Natural killer cell (primary cell): Measurements from ENCODE around the gene BRSK1. TPM values are rescaled to one million over a fixed set of nuclear protein-coding genes. Genes with fewer than 3 reads are reported as not detected.
A peak's percentile ranks its signal among the peaks of the same experiment; 100 is the strongest.

Source experiments
- ATAC-seq, 3 donors: fragments of 150-1000 bp in 2 of 3; fragments of 200-7000 bp in 1 of 3; cut with Tn5 transposase; 1 replicate in 1 of 3; 2 replicates in 2 of 3; pipeline ENCODE4 v1.10.0; 2021; ENCODE audit warnings: mild to moderate bottlenecking in 2 of 3, moderate library complexity in 2 of 3
- DNase-seq, 2 donors: peaks; one replicate each; pipeline versions ENCODE4 v3.0.0 to v3.0.0-alpha.2; 2013 to 2021; ENCODE audit warnings: mixed read lengths in 1 of 2
- H3K27ac ChIP-seq: one replicate; pipeline ENCODE4 v1.5.1; 2013; ENCODE audit warnings: mild to moderate bottlenecking, low read length
- H3K27me3 ChIP-seq: one replicate; pipeline ENCODE4 v1.6.1; 2013; ENCODE audit warnings: low read length; ENCODE audit not compliant: control insufficient read depth, insufficient read depth
- H3K36me3 ChIP-seq: one replicate; pipeline ENCODE4 v1.6.1; 2013; ENCODE audit warnings: low read length; ENCODE audit not compliant: control insufficient read depth, insufficient read depth
- H3K4me1 ChIP-seq: one replicate; pipeline ENCODE4 v1.6.1; 2013; ENCODE audit warnings: low read length; ENCODE audit not compliant: control insufficient read depth, insufficient read depth
- H3K4me3 ChIP-seq: one replicate; pipeline ENCODE4 v1.5.1; 2013; ENCODE audit warnings: low read length
- H3K9me3 ChIP-seq: one replicate; pipeline ENCODE4 v1.6.1; 2013; ENCODE audit warnings: low read length; ENCODE audit not compliant: control insufficient read depth, insufficient read depth
- H3K27ac Mint-ChIP-seq, 2 donors: one replicate each; pipeline ENCODE4 v1.8.0; 2022; ENCODE audit warnings: mild to moderate bottlenecking in 2 of 2, mixed read lengths in 2 of 2, moderate library complexity in 1 of 2
- H3K27me3 Mint-ChIP-seq, 2 donors: one replicate each; pipeline ENCODE4 v1.8.0; 2022; ENCODE audit warnings: low read depth in 2 of 2, mixed read lengths in 2 of 2
- H3K36me3 Mint-ChIP-seq: one replicate; pipeline ENCODE4 v1.8.0; 2022; ENCODE audit warnings: mixed read lengths
- H3K4me1 Mint-ChIP-seq, 2 donors: one replicate each; pipeline ENCODE4 v1.8.0; 2022; ENCODE audit warnings: mixed read lengths in 2 of 2
- H3K4me3 Mint-ChIP-seq: one replicate; pipeline ENCODE4 v1.8.0; 2022; ENCODE audit warnings: mild to moderate bottlenecking, moderate library complexity, mixed read lengths
- H3K9me3 Mint-ChIP-seq, 2 donors: one replicate each; pipeline ENCODE4 v1.8.0; 2022; ENCODE audit warnings: mixed read lengths in 2 of 2
- WGBS: methylation state at CpG from one replicate; pipeline ENCODE4 v1.1.7; 2013; ENCODE audit warnings: missing lambda C conversion rate; ENCODE audit not compliant: insufficient coverage; 5-methylcytosine and 5-hydroxymethylcytosine counted together
- intact Hi-C: fragments of 100-400 bp; cut with micrococcal nuclease; formaldehyde crosslinking; loops from one replicate; pipeline ENCODE4 v1.14.2; 2022
- total RNA-seq, 4 donors: library from RNA; stranded (reverse); fragments of 120-200 nt in 1 of 4; gene quantifications; one replicate each; pipeline versions ENCODE4 v1.2.3 to v1.2.4, GENCODE V29; 2013 to 2022
- TF ChIP-seq, protein P1 (sequence below): fragments of 200-600 bp; IDR thresholded peaks from one replicate; pipeline ENCODE4 v1.8.0; 2022; ENCODE audit warnings: antibody characterized with exemption

The BRSK1 gene
- total RNA-seq, 3 donors from 2014 or later (not counting 1 experiment from before 2014, with no cell fraction given): 6.0 to 9.8 (median 6.5) TPM

DNA sequence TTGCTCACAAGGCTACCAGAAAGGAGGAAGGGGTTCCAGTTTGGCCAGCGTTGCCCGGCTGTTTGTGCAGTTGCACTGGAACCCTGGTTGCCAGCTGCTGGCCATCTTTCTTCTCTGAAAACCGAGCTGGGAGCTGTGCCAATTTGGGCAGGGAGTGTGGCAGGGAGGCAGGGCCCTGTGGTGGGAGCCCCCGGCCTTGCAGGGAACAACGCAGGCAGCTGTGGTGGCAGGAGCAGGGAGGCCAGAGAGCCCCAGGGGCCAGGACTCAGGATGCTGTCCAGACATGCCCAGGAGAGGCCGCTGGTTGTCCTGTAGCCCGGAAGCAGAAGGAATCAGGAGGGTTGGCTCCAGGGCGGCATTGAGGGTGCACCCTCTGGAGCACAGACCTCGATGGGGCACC is 60.6 kb downstream of the BRSK1 start:
- Mint-ChIP-seq H3K4me1 (peaks cover 10 to 31% of the 10 kb centered on the region in 2 donors), H3K27me3 (no peaks in the 10 kb centered on the region), H3K36me3 (no peaks in the 10 kb centered on the region), H3K4me3 (no peak overlapping the region), H3K9me3 (no peaks in the 10 kb centered on the region), H3K27ac (no peak overlapping the region)
- Histone ChIP-seq H3K4me1 (peaks cover 19% of the 10 kb centered on the region), H3K27ac (no peak overlapping the region), H3K4me3 (no peak overlapping the region), H3K27me3 (no peaks in the 10 kb centered on the region), H3K9me3 (no peaks in the 10 kb centered on the region), H3K36me3 (peaks cover 4% of the 10 kb centered on the region)
- WGBS: 91% methylated on average over 9 of the region's 9 CpGs
- ATAC-seq (no peak), DNase-seq (no peak)
- TF ChIP-seq, protein P1, sequence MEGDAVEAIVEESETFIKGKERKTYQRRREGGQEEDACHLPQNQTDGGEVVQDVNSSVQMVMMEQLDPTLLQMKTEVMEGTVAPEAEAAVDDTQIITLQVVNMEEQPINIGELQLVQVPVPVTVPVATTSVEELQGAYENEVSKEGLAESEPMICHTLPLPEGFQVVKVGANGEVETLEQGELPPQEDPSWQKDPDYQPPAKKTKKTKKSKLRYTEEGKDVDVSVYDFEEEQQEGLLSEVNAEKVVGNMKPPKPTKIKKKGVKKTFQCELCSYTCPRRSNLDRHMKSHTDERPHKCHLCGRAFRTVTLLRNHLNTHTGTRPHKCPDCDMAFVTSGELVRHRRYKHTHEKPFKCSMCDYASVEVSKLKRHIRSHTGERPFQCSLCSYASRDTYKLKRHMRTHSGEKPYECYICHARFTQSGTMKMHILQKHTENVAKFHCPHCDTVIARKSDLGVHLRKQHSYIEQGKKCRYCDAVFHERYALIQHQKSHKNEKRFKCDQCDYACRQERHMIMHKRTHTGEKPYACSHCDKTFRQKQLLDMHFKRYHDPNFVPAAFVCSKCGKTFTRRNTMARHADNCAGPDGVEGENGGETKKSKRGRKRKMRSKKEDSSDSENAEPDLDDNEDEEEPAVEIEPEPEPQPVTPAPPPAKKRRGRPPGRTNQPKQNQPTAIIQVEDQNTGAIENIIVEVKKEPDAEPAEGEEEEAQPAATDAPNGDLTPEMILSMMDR: no peak
- intact Hi-C loops: no loop called here

DNA sequence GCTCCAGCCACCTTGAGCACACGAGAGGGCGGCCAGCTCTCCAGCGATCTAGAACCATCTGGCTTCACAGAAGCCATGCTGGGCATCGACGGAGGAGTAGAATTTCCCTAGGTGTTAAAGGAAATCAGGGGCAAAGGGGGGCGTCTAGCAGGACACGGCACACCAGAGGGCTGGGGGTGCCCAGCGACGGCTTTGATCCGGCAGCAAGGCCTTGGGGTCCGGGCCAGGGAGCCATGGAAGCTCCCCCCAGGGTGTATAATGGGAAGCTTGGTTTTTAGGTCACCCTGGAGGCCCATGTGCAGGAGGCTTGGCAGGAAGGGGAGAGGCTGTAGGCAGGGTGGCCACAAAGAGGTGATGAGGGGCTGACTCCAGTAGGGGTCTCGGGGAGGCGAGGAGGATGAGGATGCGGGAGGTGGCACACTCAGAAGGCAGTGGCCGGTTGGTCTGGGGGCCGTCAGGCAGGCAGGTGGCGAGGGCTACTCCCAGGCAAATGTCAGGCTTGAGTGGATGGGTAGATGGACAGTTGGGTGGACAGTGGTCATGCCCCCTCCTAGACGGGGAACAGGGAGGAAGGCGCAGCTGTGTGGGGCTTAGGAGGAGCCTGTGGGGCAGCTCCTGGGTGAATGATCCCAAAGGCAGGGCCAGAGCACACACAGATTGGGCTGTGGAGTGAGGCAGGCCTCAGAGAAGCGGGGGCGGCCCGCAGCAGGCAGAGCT is 61.5 kb downstream of the BRSK1 start:
- no peak for ATAC-seq
- TF ChIP-seq, protein P1: no peak
- intact Hi-C loops: no loop called here

DNA sequence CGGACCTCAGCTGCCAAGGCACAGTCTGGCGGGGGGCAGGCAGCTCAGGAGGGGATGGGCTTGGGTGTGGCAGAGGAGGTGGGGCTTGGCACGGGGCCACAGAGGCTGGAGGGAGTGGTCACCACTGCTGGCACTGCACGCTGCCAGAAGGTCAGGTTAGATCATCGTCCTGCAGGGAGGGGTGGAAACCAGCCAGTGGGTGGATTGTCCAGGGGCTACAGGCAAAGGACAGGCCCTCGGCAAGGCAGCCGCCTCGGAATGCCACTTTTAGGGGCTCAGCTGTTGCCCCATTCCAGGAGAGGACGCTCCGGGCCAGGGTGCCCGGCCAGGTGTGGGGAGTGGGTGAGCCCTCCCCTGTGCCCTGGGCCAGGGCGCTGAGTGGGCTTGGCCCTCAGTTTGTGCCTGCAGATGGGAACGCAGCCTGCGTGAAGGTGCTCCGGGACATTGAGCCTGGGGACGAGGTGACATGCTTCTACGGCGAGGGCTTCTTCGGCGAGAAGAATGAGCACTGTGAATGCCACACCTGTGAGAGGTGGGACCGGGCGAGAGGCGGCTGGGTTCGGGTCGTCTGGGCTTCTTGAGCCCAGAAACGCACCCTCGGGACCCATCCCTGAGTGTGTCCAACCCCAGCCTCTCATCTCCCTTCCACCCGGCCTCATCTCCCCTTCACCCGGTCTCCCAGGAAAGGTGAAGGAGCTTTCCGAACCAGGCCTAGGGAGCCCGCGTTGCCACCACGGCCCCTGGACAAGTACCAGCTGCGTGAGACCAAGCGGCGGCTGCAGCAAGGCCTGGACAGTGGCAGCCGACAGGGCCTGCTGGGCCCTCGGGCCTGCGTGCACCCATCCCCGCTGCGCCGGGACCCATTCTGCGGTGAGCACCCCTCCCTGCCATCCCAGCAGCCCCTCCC is 62.3 kb downstream of the BRSK1 start:
- TF ChIP-seq, protein P1: no peak
- Histone ChIP-seq H3K27me3 (no peaks in the 10 kb centered on the region), H3K36me3 (peaks cover 4% of the 10 kb centered on the region), H3K4me3 (no peak overlapping the region), H3K4me1 (peaks cover 7% of the 10 kb centered on the region), H3K9me3 (no peaks in the 10 kb centered on the region), H3K27ac (no peak overlapping the region)
- Mint-ChIP-seq H3K9me3 (no peaks in the 10 kb centered on the region), H3K27ac (peak overlapping the region in 1 of 2 donors; percentile 2), H3K27me3 (peaks cover under 1 to 2% of the 10 kb centered on the region in 2 donors), H3K4me1 (peaks cover 6 to 16% of the 10 kb centered on the region in 2 donors), H3K4me3 (no peak overlapping the region), H3K36me3 (no peaks in the 10 kb centered on the region)
- intact Hi-C loops: no loop called here
- DNase-seq: no peak
- WGBS: 95% methylated on average over 43 of the region's 43 CpGs
- no peak for ATAC-seq

More for the DNA sequence above, 61.5 kb downstream of the BRSK1 start:
- peaks cover 15% of the 10 kb centered on the region for H3K4me1 ChIP-seq
- no peak overlapping the region for H3K27ac ChIP-seq
- H3K27me3 ChIP-seq: no peaks in the 10 kb centered on the region
- H3K36me3 Mint-ChIP-seq: no peaks in the 10 kb centered on the region
- peaks cover 10 to 23% of the 10 kb centered on the region in 2 donors for H3K4me1 Mint-ChIP-seq
- 96% methylated on average over 22 of the region's 22 CpGs for WGBS
- no peaks in the 10 kb centered on the region for H3K9me3 ChIP-seq
- no peak for DNase-seq
- no peak overlapping the region for H3K4me3 Mint-ChIP-seq
- peak overlapping the region in 1 of 2 donors; percentile 2 for H3K27ac Mint-ChIP-seq
- no peaks in the 10 kb centered on the region for H3K27me3 Mint-ChIP-seq
- H3K36me3 ChIP-seq: peaks cover 4% of the 10 kb centered on the region
- no peaks in the 10 kb centered on the region for H3K9me3 Mint-ChIP-seq
- no peak overlapping the region for H3K4me3 ChIP-seq
